GM12864 (cell line): ENCODE results near the gene PHETA1.
A peak's percentile ranks its signal among the peaks of the same experiment; 100 is the strongest.
"Not testable (repeated sequence)": the region's sequence is repeated elsewhere in the genome, so short reads cannot be mapped to it uniquely, and the experiment has no call there.

Experiments used
- DNase-seq: peaks from one replicate; pipeline ENCODE4 v3.0.0-alpha.2; 2011; ENCODE audit warnings: low read depth
- H3K4me3 ChIP-seq: 2 replicates; pipeline ENCODE4 v1.5.1; 2011; ENCODE audit warnings: mild to moderate bottlenecking, low read depth, low read length, control low read depth
- TF ChIP-seq, protein P1 (sequence below): IDR thresholded peaks from 2 replicates; pipeline ENCODE4 v1.5.1; 2011; ENCODE audit warnings: low read depth, mild to moderate bottlenecking, moderate library complexity, low read length, control low read depth, inconsistent platforms; ENCODE audit errors: missing control alignments

PHETA1 gene

DNA sequence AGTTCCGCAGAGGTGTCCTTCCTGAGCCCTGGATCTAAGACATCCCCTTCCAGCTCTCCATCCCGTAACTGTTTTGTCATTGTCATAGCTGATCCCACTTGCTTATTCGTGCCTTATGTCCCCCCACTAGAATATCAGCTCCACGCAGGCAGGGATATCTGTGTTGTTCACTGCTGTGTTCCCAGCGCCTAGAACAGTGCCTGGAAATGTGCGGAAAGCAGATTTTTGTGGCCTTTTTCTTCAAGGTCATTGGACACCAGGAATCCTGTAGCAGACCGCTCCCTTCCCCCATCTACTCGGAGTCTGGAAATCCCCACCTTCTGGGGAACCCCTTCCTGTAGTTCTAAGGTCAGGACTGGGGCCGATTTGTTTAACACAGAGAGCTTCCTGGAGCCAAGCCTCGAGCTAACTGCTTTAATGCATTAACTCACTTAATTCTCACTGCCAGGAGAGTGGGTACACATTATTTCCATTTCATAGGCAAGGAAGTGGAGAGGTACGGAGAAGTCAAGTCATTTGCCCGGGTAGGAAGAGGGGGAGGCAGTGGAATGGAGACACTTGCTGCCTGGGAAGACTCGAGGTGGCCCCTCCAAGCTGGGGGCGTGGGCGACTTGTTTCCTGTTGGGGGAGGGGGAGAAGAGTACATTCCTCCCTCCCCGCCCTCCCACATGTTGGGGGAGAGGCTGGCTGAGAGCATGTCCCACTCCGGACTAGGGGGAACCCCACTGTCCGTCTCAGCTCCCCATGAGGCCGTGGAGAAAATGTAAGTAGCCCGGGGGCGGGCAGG, 35.7 kb upstream of the PHETA1 start:
- H3K4me3 ChIP-seq, result peak overlapping the region; percentile 62
- peak; percentile 68 for DNase-seq
- TF ChIP-seq, protein P1, sequence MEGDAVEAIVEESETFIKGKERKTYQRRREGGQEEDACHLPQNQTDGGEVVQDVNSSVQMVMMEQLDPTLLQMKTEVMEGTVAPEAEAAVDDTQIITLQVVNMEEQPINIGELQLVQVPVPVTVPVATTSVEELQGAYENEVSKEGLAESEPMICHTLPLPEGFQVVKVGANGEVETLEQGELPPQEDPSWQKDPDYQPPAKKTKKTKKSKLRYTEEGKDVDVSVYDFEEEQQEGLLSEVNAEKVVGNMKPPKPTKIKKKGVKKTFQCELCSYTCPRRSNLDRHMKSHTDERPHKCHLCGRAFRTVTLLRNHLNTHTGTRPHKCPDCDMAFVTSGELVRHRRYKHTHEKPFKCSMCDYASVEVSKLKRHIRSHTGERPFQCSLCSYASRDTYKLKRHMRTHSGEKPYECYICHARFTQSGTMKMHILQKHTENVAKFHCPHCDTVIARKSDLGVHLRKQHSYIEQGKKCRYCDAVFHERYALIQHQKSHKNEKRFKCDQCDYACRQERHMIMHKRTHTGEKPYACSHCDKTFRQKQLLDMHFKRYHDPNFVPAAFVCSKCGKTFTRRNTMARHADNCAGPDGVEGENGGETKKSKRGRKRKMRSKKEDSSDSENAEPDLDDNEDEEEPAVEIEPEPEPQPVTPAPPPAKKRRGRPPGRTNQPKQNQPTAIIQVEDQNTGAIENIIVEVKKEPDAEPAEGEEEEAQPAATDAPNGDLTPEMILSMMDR, result peak; percentile 3

DNA sequence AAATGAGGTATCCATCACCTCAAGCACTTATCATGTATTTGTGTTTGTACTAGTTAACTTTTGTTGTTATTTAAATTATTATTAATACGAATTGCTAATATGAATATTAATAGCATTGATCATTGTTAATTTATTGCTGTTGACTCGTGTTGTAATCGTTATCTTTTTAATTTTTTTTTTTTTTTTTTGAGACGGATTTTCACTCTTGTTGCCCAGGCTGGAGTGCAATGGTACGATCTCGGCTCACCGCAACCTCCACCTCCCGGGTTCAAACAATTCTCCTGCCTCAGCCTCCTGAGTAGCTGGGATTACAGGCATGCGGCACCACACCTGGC, 33.6 kb upstream of the PHETA1 start:
- not testable (repeated sequence) for DNase-seq, H3K4me3 ChIP-seq

DNA sequence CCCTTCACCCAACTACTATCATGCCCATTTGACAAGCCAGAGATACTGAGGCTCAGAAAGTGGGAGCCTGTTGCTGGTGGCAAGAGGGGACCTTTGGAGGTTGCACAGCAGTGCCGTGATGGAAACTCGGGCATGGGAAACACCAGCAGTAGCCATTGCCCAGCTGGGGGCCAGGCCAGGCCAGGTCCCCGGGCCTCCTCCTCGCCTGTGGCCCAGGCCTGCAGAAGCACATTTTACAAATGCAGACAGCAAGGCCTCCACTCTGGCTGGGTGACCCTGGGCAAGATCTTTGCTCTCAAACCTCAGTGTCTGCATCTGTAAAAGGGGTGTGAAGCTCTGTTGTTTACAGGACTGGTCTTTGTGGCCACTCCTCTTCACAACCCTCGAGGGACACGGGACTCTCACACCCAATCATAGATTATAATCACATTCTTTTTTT, 32.3 kb upstream of the PHETA1 start:
- DNase-seq, result no peak
- TF ChIP-seq, protein P1, result no peak
- no peak overlapping the region for H3K4me3 ChIP-seq

DNA sequence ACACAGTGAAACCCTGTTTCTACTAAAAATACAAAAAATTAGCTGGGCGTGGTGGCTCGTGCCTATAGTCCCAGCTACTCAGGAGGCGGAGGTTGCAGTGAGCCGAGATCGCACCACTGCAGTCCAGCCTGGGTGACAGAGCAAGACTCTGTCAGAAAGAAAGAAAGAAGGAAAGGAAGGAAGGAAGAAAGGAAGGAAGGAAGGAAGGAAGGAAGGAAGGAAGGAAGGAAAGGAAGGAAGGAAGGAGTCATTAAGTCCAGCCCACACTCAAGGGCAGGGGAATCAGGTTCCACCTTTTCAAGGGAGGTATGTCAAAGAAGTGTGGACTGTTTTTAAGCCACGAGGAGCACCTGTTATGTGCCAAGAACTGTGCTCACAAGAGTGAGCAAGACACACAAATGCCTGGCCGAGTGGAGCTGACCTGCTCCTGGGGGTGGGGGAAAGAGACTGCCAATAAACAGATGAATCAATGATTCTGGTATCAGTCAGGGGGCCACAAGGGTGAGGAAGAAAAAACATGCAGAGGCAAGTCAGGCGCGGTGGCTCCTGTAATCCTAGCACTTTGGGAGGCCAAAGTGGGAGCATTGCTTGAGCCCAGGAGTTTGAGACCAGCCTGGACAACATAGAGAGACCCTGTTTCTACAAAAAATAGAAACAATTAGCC, 31.0 kb upstream of the PHETA1 start:
- not testable (repeated sequence) for H3K4me3 ChIP-seq, DNase-seq

DNA sequence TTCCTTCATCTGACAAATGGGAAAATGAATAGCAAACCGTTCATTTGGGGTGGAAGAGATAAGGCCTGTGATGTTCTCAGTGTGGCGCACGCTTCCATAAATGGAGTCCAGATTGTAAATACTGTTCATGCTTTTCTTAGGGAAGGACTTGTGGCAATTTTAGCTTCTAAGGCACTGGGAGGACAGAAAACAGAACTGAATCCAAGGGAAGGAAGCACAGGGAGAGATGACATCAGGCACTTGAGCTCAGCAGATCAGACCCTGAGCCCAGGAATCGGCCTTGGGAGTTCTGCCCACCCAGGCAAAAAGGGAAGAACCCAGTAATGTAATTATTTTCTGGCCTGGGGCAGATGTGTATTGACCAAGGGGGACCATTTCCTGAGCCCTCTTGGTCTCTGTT, 29.6 kb upstream of the PHETA1 start:
- TF ChIP-seq, protein P1, result no peak
- no peak overlapping the region for H3K4me3 ChIP-seq
- DNase-seq, result no peak

DNA sequence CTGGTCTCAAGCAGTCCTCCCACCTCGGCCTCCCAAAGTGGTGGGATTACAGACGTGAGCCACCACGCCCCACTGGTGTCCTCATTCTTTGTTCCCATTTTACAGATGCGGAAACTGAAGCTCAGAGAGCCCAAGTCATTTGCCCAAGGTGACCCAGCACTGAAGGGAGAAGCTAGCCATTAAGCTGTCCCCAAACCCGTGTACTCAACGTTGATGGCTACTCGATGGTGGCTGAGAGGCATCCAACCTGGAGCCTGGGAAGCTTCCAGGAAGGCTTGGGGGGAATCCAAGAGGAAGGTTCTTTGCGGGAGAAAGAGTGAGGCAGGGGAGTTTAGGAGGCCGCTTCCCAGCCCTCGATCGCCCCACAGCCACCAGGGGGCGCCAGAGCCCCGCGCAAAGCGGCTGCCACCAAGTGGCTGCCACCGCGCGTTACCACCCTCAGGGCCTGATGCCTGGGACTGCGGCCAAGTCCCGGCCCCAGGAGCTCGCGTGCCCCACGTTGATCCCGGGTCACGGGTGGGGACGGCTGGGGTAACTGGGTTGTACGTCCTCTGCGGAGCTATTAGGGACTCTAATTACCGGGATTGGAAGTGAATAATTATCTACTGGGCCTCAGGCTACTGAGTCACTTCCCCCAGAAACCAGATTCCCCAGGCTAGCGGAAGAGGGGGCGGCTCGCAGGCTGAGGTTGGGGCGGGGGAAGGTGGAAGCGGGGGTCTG, 28.0 kb upstream of the PHETA1 start:
- peak overlapping the region; percentile 26; the same call in 1 of the 2 replicates for H3K4me3 ChIP-seq
- TF ChIP-seq, protein P1, result peak; percentile 100
- DNase-seq, result no peak

DNA sequence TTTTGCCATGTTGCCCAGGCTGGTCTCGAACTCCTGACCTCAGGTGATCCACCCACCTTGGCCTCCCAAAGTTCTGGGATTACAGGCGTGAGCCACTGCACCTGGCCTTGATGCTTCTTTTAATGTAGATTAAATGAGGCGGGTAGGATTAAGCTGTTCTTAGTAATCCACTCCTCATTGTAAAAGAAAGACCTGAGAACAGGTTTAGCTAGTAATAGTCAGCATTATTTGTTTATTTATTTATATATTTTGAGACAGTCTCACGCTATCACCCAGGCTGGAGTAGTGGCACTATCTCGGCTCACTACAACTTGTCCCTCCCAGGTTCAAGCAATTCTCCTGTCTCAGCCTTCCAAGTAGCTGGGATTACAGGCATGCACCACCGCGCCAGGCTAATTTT, 27.4 kb upstream of the PHETA1 start:
- DNase-seq, H3K4me3 ChIP-seq: not testable (repeated sequence)

DNA sequence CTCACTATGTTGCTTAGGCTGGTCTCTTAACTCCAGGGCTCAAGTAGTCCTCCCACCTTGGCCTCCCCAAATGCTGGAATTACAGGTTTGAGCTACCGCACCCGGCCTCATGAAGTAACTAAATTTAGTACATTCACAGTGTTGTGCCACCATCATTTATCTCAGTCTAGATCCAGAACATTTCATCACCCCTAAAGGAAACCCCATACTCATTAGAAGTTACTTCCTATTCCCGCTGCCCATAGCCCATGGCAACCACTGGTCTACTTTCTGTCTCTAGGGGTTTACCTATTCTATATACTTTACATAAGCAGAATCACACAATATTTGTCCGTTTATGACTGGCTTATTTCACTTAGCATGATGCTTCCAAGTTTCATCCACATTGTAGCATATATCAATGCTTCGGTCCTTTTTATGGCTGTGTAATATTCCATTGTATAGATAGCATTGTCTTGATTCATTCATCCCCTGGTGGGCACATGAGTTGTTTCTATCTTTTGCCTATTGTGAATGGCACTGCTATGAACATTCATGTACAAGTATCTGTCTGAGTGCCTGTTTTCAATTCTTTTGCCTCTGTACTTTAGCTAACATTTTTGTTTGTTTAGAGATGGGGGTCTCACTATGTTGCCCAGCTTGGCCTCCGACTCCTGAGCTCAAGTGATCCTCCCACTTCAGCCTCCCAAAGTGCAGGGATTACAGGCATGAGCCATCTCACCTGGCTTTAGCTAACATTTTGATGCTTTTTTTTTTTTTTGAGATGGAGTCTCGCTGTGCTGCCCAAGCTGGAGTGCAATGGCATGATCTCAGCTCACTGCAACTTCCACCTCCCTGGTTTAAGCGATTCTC, 26.7 kb upstream of the PHETA1 start:
- TF ChIP-seq, protein P1, result no peak
- DNase-seq, result no peak
- no peak overlapping the region for H3K4me3 ChIP-seq
